8988T (cell line): ENCODE results near the gene EPB41L5.

Experiments used
- DNase-seq: peaks from one replicate; pipeline ENCODE4 v3.0.0; 2011

The EPB41L5 gene

GRCh38 chr2:120203251-120204021 lies 190.6 kb downstream of the EPB41L5 start:
- no peak for DNase-seq

GRCh38 chr2:120204022-120204405 lies 191.1 kb downstream of the EPB41L5 start:
- no peak for DNase-seq

GRCh38 chr2:120204417-120204816 lies 191.5 kb downstream of the EPB41L5 start:
- no peak for DNase-seq

DNA sequence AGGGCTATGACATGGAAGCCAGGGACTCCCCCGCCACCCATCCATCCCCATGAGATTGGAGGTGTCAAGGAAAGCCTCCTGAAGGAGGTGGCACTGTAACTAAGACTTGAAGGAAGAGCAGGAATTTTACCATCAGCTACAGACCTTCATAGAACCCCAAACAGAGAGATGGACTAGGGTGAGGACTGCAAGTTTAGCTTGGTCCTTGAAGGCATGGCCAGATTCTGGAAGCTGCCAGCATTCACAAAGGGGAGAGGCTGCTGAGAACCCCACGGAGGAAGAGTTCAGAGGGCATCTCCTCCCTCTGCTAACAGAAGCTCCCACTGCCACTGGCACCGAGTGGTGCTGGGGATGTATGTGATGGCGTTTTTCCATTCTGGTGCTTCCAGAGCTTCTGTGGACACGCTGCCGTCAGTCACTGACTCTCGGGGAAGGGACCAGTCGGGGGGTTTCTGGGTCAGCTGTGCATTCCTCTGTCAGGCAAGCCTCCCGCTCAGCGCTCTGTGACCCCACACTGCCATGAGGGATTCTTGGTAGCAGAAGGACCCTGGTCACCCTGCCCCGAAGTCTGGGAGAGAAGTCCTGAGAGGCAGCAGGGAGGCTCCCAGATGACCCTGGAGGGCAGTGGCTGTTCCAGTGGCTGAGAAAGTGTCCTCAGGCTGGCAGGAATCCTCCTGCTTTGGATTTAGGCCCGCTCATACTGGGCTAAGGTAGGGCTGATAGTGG lies 192.2 kb downstream of the EPB41L5 start:
- DNase-seq, result no peak

GRCh38 chr2:120206022-120206581 lies 193.2 kb downstream of the EPB41L5 start:
- no peak for DNase-seq

DNA sequence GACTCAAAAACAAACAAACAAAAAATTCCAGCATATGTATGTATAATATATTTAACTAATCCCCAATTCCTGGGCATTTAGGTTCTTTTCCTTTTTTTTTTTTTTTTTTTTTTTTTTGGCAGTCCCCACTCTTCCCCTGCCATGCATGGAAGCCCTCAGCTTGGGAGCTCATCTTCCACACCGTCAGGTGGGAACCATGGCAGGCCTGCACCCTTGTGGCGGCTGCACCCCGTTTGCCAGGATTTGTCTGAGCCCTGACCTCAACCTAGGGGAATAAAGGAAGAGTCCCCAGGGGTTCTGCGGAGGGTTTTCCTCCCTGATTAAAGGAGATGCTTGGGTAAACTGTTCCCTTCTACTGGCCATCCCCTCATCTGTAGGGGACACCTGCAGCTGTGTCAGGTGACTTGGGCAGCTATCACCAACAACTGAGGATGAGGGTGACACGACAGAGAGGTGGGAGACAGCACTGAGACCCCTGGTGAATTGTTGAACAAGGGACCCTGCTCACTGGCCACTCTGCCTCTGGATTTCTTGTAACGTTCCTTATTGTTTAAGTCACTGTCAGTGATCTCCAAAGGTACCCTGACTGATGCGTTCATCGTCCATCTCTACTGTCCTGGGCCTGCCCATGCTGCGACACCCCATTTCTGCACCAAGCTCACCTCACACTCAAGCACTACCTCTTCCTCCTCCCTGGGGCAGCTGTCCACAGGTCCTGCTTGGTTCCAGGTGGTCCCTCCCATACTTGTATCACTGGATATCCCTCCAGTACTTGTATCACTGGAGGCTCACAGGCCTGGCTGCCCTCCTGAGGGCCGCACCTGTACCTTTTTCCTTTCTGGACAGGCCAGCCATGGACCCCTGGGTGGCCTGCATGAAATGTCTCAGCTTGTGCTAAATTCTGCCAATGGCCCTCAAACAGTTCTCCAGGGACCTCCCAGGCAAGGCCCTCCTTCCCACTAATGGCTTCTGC lies 195.8 kb downstream of the EPB41L5 start:
- no peak for DNase-seq

GRCh38 chr2:120209427-120210269 lies 196.8 kb downstream of the EPB41L5 start:
- DNase-seq, result no peak

GRCh38 chr2:120210270-120210693 lies 197.4 kb downstream of the EPB41L5 start:
- DNase-seq, result no peak

DNA sequence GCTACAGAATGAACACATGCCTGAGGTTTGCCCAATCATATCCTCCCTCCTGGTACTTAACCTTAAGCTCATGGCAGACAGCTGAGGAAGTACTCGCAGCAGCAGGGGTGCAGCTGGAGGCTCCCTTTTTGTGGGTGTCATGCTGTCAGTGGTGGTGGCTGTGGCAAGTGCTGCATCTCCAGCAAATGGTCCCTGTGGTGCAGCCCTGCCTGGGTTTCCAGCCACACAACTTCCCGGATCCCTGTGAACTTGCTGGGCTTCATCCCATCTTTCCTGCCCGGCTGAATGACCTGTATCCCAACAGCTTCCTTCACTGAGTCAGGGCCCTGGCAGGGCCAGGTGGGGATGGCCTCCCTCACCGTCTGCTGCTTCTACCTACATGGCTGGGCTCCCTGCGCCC lies 205.3 kb downstream of the EPB41L5 start:
- DNase-seq, result no peak

- DNase-seq, result no peak
Measured at GRCh38 chr2:120219291-120219690, 206.4 kb downstream of the EPB41L5 start.

DNA sequence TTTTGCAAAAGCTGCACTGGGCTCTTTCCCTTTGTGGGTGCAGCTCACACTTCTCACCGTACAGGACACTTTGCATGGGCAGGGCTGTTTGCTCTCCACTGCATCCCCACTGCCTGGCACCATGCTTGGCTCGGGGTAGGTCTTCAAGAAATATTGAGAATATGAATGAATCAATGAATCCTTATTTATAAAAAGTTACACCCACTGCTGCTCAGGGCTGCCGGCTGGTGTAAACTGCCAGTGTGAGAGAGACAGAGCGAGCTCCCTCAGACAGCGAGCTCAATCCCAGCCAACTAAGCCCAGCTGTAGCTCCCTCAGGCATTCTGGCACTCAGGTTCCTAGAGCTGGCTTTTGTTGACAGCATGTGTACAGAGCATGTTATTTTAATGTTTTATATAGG lies 206.9 kb downstream of the EPB41L5 start:
- DNase-seq, result no peak

DNA sequence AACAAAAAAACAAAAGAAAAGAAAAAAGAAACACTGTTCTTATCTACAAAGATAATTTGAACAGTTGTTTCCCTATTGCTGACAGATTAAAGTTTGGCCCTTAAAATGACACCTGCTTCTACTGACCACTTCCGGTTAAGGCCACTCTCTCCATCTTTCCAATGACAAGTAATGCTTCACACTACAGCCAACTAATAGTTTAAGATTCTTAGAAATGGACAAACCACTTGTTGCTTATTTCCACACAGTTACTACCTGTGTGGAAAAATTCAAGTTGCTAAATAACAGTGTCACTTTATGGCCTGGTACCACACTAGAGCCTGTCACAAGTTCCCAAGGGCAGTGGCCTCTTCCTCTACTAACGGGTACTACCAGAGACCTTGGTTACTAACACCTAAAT lies 207.9 kb downstream of the EPB41L5 start:
- no peak for DNase-seq

GRCh38 chr2:120221616-120222015 lies 208.7 kb downstream of the EPB41L5 start:
- DNase-seq, result no peak

- no peak for DNase-seq
Measured at GRCh38 chr2:120222186-120223033, 209.5 kb downstream of the EPB41L5 start.

- peak; percentile 95 for DNase-seq
Measured at GRCh38 chr2:120223034-120223912, 210.4 kb downstream of the EPB41L5 start, which contains the start of gene TMEM185B. Gene TMEM185B, minus strand, starts transcription at chr2:120223400. Its CDS starts 424 bp downstream, at chr2:120222976.

- no peak for DNase-seq
Measured at GRCh38 chr2:120224256-120224655, 211.4 kb downstream of the EPB41L5 start.

DNA sequence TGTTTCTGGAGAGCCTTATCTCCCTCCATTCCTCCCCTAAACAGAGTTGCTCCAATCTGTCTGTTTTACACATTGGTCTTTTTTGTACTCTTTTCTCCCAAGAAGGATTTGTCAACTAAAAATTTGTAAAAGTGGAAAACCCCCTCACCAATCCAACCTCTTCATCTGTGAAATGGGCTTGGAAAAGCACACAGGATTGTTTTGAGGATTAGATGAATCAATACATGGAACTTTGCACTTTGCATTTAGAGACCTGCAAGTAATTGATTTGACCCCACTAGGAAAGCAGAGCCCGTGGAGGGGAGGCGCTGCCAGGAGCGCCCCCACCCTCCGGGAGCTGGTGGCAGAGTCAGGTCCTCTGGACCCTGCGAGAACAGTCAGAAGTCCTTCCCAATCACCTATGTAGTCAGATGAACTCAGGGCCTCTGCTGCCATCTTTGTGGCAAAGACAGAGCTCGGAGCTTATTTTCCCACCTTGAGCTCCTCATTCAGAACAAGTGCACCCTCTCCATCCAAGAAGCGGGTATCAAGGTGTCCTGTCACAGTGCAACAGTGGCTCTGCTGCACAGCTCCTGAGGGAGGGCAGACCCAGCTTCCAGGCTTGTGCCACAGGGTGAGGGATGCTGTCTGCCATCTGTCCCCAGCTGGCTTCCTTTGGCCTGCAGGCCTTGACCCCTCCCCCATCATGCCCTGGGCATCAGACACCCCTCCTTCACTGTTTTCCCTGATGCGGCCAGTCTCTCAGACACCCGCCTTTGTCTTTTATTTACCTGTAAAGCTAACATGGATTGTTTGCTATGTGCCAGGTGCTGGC lies 212.1 kb downstream of the EPB41L5 start:
- DNase-seq, result no peak

DNA sequence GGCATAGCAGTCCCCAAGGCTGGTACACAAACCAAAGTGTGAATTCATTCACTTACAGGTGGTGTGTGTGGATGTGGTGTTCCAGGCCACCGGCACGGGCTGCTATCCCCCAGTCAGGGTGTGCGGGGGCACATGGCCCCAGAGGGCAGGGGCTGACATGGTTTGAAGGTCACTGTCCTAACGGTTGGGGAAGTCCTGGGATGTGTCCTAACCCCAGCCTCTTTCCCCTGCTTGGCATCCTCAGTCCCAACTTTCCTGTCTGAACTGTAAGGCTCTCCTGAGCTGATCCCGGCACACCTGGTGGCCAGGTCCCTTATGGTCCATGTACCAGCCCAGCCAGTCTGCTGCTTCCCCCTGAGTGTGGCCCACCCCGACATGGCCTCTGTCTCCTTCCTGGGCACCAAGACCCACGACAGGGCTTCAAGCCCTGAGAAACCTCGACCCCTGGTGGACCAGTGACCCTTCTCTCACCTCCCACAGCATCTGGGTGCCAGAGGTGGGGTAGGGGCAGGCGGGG lies 212.7 kb downstream of the EPB41L5 start:
- DNase-seq, result no peak

DNA sequence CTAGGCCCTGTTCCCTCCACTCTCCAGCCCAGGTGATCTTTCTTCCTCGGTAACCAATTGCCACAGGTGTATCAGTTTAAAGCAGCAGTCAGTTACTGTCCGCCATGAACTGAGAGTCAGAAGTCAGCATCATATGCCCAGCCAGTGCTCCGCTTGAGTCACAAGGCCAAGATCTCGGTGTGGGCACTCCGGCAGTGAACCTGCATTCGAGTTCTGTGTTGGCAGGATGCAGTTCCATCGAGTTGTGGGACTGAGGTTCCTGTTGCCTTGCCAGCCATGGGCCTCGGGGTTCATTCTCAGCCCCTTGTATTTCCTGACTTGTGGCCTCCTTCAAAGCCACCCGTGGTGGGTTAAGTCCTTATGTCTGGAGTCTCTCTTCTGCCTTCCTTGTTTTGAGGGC lies 213.4 kb downstream of the EPB41L5 start:
- no peak for DNase-seq
